ENCODE results near the gene LMNTD1.

- no peak for TF ChIP-seq CTCF (IDR thresholded peaks at IDR 0.05)
- no peak for TF ChIP-seq POLR2A (IDR thresholded peaks at IDR 0.05)
Observed at GRCh38 chr12:25524366-25524765, 28.7 kb downstream of the LMNTD1 start.

All from stomach (tissue), 4 donors.